Naive B cell (primary cell): ENCODE results near the gene TTLL10. TPM values are rescaled to one million over a fixed set of nuclear protein-coding genes. Genes with fewer than 3 reads are reported as not detected.
A peak's percentile ranks its signal among the peaks of the same experiment; 100 is the strongest.

Source experiments
- ATAC-seq, 2 donors: fragments of 150-1000 bp; cut with Tn5 transposase; 2 replicates each; pipeline ENCODE4 v1.10.0; 2021; ENCODE audit warnings: low read depth in 2 of 2, mild to moderate bottlenecking in 2 of 2, moderate library complexity in 2 of 2
- DNase-seq: peaks from one replicate; pipeline ENCODE4 v3.0.0; 2022
- H3K27ac Mint-ChIP-seq, 6 donors: one replicate each; pipeline ENCODE4 v1.8.0; 2020 to 2022; ENCODE audit warnings: mild to moderate bottlenecking in 6 of 6, mixed read lengths in 6 of 6, moderate library complexity in 5 of 6, inconsistent platforms in 2 of 6
- H3K27me3 Mint-ChIP-seq, 3 donors: one replicate each; pipeline ENCODE4 v1.8.0; 2021 to 2022; ENCODE audit warnings: mixed read lengths in 3 of 3, mild to moderate bottlenecking in 1 of 3
- H3K36me3 Mint-ChIP-seq, 2 donors: one replicate each; pipeline ENCODE4 v1.8.0; 2020 to 2022; ENCODE audit warnings: mixed read lengths in 2 of 2, inconsistent platforms in 1 of 2, mild to moderate bottlenecking in 1 of 2
- H3K4me1 Mint-ChIP-seq, 3 donors: one replicate each; pipeline ENCODE4 v1.8.0; 2020 to 2022; ENCODE audit warnings: mixed read lengths in 3 of 3, inconsistent platforms in 1 of 3, mild to moderate bottlenecking in 1 of 3, moderate library complexity in 1 of 3
- H3K4me3 Mint-ChIP-seq, 8 donors: one replicate each; pipeline ENCODE4 v1.8.0; 2020 to 2022; ENCODE audit warnings: mild to moderate bottlenecking in 8 of 8, mixed read lengths in 8 of 8, moderate library complexity in 8 of 8, inconsistent platforms in 2 of 8
- H3K9me3 Mint-ChIP-seq, 7 donors: one replicate each; pipeline ENCODE4 v1.8.0; 2020 to 2022; ENCODE audit warnings: mixed read lengths in 7 of 7, mild to moderate bottlenecking in 5 of 7, inconsistent platforms in 2 of 7, moderate library complexity in 1 of 7
- polyA plus RNA-seq, 6 donors: library from polyadenylated mRNA; unstranded; fragments of 300-500 nt; fragmentation: Illumina TruSeq; gene quantifications; one replicate each; pipeline ENCODE4 v1.2.3, GENCODE V29; 2021; ENCODE audit warnings: low read depth in 6 of 6

TTLL10 gene
- polyA plus RNA-seq, 6 donors from 2014 or later = not detected

DNA sequence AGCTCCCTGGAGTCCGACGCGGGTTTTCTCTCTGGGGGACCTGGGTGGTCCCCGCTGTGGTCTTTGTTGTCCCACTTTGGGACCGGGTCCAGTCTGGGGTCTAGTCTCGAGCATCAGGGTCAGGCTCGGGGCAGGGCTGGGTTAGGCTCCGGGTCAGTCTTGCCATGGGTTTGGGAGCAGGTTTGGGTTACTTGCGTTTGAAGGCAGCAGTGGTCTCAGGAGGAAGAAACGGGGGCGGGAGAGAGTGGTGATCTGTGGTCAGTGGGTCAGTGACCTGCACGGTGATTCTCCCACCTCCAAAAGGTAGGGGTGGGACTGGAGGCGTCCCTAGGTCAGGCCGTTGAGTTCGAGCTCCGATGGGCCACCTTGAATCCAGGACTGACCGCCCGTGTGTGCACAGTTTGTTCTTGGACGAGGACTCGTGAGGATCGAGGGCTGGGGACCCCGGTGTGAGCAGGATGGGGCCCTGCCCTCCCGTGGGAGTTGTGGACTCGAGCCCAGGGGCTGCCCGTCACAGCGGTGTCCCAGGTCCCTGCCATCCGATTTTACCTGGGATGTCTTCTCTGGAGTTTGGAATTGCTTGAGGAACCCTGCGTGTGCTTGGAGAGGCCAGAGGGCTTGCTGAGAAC lies 60.6 kb downstream of the TTLL10 start:
- ATAC-seq = no peak
- Mint-ChIP-seq H3K27ac (peak overlapping the region in 5 of 6 donors; percentile 37 to 88 (median 82)), H3K4me3 (peak overlapping the region; percentile 29 to 86 (median 71)), H3K9me3 (no peaks in the 10 kb centered on the region), H3K4me1 (peaks cover 19 to 37% (median 29%) of the 10 kb centered on the region in 3 donors), H3K27me3 (peaks cover 0 to 4% (median 0%) of the 10 kb centered on the region in 3 donors), H3K36me3 (no peaks in the 10 kb centered on the region)
- DNase-seq = no peak

DNA sequence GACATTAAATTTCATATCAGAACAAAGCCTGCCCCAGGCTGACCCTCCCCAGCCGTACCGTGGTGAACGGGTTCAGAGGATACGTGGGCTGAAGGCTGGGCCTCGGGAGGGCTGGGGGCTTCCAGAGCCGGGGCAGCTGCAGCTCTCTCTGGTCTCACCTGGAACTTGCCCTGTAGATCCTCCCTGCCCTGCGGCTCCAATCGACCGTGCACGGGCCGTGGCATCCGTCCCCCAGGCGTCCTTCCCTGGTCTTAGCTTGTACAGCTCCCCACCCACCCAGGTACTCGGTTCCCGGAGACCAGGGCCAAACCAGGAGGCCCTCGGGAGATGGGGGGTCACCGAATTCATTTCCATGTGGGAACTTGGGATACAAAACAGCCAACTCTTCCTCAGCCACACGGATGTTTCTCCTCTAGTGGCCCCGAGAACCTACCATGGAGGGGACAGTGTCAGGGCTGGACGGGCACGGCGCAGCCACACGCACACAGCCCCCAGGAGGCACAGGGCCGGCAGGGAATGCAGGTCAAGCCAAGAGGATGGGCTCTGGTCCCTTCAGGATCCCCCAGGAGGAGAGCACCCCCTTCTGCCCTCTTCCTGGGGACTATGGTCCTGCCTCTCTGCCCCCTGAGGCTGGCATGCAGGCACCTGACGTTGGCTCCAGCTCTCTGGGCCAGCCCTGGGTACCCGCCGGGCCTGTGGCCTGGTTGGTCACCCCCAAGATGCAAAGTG lies 61.5 kb downstream of the TTLL10 start:
- no peak for DNase-seq
- ATAC-seq = no peak
- peak overlapping the region in 2 of 8 donors; percentile 37 to 86 for H3K4me3 Mint-ChIP-seq

DNA sequence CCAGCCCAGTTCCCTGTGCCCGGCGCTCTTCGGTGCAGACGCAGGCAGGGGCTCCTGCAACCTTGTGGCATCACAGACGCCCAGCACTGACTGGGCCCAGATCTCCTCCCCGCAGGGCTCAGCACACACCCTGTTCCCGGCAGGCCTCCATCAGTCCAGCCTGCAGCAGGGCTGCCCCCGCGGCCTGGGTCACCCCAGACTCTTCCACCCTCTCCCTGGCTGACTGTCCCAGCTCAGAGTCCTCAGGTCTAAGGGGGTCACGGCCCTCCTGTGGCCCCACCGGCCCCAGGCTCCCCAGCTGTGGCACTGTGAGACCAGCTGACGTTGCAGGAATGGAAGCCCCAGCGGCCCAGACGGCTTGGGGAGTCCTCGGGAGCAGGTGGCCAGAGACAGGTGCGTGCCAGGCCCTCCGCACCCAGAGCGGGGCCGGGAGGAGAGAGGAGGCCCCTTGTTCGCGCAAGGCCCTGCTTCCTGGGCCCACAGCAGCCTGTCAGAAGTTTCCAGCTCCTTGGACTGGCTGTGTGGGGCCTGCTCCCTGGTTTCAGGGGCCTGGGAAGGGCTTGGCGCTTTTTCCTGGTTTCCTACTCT lies 62.6 kb downstream of the TTLL10 start:
- H3K27me3 Mint-ChIP-seq = peaks cover 0 to 13% (median 10%) of the 10 kb centered on the region in 3 donors
- ATAC-seq (no peak), DNase-seq (no peak)
- H3K4me3 Mint-ChIP-seq = peak overlapping the region in 1 of 8 donors; percentile 33
- H3K9me3 Mint-ChIP-seq = no peaks in the 10 kb centered on the region
- no peak overlapping the region for H3K27ac Mint-ChIP-seq
- peaks cover 7 to 19% (median 16%) of the 10 kb centered on the region in 3 donors for H3K4me1 Mint-ChIP-seq
- H3K36me3 Mint-ChIP-seq = no peaks in the 10 kb centered on the region

More for the DNA sequence above, 61.5 kb downstream of the TTLL10 start:
- Mint-ChIP-seq H3K27me3 (peaks cover 0 to 7% (median 1%) of the 10 kb centered on the region in 3 donors), H3K9me3 (no peaks in the 10 kb centered on the region), H3K4me1 (peaks cover 11 to 28% (median 23%) of the 10 kb centered on the region in 3 donors), H3K36me3 (no peaks in the 10 kb centered on the region), H3K27ac (peak overlapping the region in 3 of 6 donors; percentile 14 to 82 (median 75))

DNA sequence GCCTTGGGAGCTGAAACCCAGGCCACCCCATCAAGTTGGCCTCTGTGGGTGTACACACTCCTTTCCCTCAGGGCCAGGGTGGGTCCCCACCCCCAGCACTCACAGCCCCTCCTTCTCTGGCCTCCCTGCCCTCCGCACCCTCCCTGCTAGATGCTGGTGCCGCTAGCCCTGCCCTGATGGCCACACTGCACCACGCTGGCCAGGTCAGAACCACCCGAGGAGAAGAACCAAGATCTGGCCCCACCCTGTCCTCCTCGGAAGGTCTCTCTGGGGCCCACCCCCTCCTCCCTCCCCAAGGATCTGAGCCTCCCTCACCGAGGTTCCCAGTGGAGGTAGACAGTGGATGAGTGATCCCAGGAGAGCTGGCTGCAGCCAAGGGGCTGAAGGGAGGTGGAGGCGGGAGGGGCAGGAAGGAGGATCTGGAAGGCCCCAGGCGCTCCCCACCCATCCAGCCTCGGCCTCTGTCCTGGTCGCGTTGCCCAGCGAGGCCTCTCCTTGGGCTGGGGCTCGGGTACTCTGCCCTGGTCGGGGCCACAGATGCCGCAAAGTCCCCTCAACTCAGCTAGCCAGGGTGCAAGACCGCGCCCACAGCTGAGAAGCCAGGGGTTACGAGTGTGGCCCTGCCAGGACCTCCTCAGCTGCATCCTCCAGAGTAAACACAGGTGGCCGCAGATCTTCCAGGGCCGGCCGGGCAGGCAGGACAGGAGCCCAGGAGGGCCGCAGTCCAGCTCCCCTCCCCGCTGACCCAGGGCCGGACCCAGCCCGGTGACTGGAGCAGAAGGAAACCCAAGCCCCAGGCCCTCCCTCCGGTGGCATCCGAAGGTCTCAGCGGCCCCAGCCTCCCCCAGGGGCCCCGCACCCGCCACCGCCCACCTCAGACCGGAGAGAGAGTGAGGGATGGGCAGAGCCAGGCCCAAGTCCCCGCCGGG lies 63.5 kb downstream of the TTLL10 start:
- Mint-ChIP-seq H3K4me1 (peaks cover 7 to 19% (median 16%) of the 10 kb centered on the region in 3 donors), H3K36me3 (no peaks in the 10 kb centered on the region), H3K4me3 (peak overlapping the region in 4 of 8 donors; percentile 9 to 66 (median 36)), H3K9me3 (no peaks in the 10 kb centered on the region), H3K27ac (peak overlapping the region in 3 of 6 donors; percentile 24 to 71 (median 41)), H3K27me3 (peaks cover 0 to 13% (median 10%) of the 10 kb centered on the region in 3 donors)
- DNase-seq (no peak), ATAC-seq (no peak)

DNA sequence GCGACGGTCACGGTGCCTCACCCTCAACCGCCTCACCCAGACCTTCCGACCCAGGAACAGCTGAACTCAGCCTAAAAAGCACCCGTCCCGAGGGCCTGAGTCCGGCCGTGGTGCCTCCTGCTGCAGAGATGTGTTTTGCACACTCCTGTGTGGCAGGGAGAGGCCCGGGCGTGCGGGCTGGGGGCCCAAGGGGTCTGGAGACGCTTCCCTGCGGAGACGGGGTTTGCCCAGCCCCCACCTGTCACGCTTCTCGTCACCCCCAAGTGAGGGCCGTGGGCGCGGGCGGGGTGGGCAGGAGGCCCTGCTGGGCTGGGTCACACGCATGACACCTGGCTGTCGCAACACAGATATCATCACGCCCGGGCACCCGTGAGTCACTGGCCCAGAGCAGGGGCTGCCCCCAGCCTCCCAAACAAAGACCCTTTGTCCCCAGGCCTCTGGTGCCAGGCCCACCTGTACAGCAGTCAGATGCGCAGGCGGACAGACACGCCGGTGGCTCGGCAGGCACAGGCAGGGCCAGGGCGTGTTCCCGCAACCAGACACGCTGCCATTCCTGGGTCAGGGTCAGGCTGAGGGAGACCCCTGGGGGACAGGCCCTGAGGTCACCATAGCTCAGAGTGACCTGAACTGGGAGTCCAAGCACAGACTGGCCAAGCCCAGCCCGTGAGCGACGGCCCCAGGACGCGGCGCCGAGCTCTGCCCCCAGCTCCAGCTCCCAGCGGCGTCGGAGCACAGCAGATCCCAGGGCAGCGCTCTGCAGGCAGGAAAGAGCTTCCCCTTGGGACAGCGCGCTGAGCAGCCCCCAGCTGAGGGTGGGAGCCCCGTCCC lies 64.4 kb downstream of the TTLL10 start:
- DNase-seq (peak; percentile 38), ATAC-seq (peak; percentile 71)
- Mint-ChIP-seq H3K36me3 (no peaks in the 10 kb centered on the region), H3K9me3 (no peaks in the 10 kb centered on the region), H3K27me3 (peaks cover 0 to 13% (median 10%) of the 10 kb centered on the region in 3 donors), H3K4me3 (peak overlapping the region in 4 of 8 donors; percentile 9 to 66 (median 27)), H3K27ac (peak overlapping the region in 2 of 6 donors; percentile 41 to 71), H3K4me1 (peaks cover 7 to 19% (median 16%) of the 10 kb centered on the region in 3 donors)

DNA sequence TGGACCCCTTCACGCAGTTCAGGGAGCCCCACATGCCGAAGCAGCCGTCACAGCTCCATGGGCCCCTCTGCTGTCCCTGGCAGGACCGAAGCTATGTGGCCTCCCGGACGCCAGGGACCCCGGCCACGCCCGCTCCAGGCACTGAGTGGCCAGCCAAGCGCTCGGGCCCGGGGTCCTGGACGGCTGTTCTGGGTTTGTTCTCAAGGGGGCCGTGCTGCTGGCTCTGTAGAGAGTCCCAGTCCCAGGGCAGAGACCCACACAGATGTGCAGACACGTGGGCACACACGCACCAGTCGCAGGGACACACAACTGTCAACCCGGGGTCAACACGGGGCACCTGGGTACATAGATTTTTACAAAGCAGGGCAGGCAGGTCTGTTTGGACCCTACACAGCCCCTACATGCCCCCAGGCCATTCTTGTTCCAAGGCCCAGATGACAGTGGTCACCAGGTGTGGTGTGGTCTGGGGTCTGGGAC lies 65.1 kb downstream of the TTLL10 start:
- Mint-ChIP-seq H3K9me3 (no peaks in the 10 kb centered on the region), H3K27me3 (peaks cover 0 to 13% (median 10%) of the 10 kb centered on the region in 3 donors), H3K36me3 (no peaks in the 10 kb centered on the region), H3K4me1 (peaks cover 3 to 19% (median 12%) of the 10 kb centered on the region in 3 donors), H3K27ac (peak overlapping the region in 1 of 6 donors; percentile 41), H3K4me3 (peak overlapping the region in 1 of 8 donors; percentile 39)
- no peak for ATAC-seq
- DNase-seq = no peak

DNA sequence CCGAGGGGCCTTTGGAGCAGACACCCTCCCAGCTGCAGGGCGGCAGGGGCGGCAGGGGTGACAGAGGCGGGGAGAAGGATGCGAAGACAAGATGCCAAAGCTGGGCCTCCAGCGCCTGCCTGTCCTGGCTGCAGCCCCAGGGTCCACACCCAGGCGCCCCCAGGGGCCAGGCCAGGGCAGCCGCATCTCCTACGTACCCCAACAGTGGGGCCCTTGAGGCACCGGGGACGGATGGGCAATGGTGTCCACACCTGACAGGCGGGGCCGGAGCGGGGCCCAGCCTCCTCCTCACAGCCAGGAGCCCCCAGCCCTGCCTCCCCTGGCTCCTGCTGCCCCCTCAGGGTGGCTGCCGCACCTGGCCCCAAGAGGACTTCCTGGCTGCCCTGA lies 65.5 kb downstream of the TTLL10 start:
- peaks cover 0 to 13% (median 10%) of the 10 kb centered on the region in 3 donors for H3K27me3 Mint-ChIP-seq
- H3K9me3 Mint-ChIP-seq = no peaks in the 10 kb centered on the region
- H3K4me1 Mint-ChIP-seq = peaks cover under 1 to 15% (median 8%) of the 10 kb centered on the region in 3 donors
- DNase-seq (no peak), ATAC-seq (no peak)
- no peaks in the 10 kb centered on the region for H3K36me3 Mint-ChIP-seq
- H3K27ac Mint-ChIP-seq = no peak overlapping the region
- H3K4me3 Mint-ChIP-seq = no peak overlapping the region

DNA sequence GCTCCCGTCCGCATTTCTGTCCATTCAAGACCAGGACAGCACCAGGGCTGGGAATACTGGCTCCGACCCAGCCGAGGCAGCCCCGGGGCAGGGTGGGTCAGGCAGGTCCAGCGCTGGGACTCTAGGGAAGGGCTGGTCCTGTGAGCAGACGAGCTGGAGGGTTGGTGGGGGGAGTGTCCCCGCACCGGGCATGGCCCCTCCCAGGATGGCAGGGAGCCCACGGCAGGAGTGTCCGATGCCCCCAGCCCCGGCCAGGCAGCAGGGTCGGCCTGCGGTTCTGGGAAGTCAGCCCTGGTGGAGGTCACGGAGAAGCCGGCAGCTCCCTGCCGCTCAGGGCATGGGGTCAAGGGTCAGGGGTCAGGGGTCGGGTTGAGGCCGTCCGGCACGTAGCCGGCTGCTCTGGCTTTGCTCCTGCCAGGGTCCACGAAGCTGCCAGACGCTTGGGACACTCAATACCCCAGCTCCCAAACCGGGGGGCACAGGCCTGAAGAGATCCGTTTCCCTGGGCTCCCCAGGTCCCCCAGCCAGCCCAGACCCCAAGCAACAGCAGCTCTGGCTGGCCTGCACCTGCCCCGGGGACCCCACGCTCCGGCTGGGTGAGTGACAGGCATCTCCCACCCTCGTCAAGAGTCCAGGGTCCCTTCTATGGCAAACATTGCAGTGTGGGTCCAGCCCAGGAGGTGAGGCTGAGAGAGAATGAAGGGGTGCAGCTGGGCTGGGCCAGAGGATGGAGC lies 66.1 kb downstream of the TTLL10 start:
- Mint-ChIP-seq H3K27me3 (peaks cover 0 to 13% (median 10%) of the 10 kb centered on the region in 3 donors), H3K27ac (no peak overlapping the region), H3K4me1 (peaks cover 0 to 10% (median 2%) of the 10 kb centered on the region in 3 donors), H3K9me3 (no peaks in the 10 kb centered on the region), H3K4me3 (no peak overlapping the region), H3K36me3 (no peaks in the 10 kb centered on the region)
- DNase-seq = no peak
- ATAC-seq = no peak

DNA sequence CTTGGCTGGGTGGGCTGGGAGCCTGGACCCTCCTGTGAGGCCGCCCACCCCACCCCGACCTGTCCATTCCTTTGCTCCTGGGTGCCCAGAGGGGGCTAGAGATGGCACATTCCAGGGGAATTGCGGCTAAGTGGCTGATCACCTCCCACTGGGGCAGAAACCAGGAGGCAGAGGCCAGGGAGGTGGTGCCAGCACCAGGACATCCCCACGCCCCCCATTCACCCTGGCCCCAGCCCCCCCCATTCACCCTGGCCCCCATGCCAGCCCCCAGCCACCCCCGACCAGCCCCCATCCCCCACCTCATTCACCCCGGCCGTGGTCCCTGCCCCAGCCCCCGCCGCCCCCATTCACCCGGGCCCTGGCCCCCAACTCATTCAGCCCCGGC lies 66.7 kb downstream of the TTLL10 start:
- Mint-ChIP-seq H3K4me1 (peaks cover 0 to 10% (median 0%) of the 10 kb centered on the region in 3 donors), H3K4me3 (no peak overlapping the region), H3K36me3 (no peaks in the 10 kb centered on the region), H3K9me3 (no peaks in the 10 kb centered on the region), H3K27me3 (peaks cover 0 to 13% (median 10%) of the 10 kb centered on the region in 3 donors), H3K27ac (no peak overlapping the region)
- ATAC-seq (no peak), DNase-seq (no peak)

DNA sequence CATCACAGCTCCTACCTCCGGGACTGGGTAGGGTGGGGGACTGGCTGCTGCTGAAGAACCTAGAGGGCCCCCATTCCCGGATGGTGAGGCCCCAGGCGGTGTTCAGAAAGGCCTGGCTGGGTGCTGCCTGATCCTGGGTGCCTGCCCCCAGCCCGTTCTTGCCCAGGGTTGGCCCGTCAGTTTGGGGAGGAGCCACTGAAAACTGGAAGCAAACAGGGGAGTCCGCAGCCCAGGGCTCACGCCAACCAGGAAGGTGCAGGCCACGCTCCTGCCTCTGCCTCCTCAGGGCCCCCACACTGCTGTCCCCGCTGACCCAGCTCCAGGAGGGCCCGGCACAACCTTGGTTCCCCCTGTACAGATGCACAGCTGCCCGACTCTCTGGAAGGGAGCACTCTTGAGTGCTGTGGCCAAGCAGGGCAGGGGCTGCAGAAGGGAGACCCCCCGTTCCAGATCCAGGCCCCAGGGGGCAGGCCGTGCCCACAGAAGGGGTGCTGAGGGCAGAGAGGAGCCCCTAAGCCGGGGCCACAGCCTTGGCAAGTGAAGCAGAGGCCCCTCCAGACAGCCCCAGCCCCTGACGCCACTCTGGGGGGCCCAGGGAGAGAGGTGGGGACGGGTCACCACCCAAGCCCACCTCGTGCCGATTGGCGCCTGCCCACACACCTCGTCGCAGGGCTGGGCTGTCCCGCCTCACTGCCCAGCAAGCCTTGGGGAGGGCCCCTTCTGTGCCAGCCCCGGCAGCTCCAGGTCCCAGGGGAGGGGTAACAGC lies 67.3 kb downstream of the TTLL10 start:
- DNase-seq (no peak), ATAC-seq (no peak)
- H3K4me3 Mint-ChIP-seq = no peak overlapping the region
- H3K27ac Mint-ChIP-seq = no peak overlapping the region
- H3K4me1 Mint-ChIP-seq = peaks cover 0 to 10% (median 0%) of the 10 kb centered on the region in 3 donors
- no peaks in the 10 kb centered on the region for H3K36me3 Mint-ChIP-seq
- H3K27me3 Mint-ChIP-seq = peaks cover 0 to 17% (median 10%) of the 10 kb centered on the region in 3 donors
- H3K9me3 Mint-ChIP-seq = no peaks in the 10 kb centered on the region

DNA sequence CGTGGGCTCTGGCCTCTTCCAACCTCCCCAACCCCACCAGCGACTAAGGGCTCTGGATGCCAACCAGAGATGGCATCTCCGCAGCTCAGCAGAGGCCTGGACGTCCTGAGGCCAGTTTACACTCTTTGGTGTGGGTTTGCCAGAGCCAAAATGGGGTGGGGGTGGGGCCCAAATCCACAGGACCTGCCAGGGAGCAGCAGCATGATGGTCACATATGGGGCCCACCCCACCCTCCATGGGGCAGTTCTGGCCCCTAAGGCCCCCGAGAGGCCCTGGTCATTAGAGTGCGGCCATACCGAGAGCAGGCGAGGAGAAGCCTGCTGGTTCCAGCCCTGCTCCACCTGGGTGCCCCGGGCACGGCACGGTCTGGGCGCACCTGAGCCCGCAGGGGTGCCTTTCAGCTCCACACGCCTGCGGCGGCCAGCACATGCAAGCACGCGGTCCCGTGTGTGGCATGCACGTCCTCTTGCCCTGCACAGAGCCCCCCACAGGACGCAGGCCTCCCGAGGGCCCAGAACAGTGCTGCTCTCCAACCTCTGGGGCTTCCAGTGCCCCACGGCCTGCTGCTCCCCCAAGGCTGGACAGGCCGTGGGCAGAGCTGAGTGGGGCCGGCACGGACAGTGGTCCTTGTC lies 68.0 kb downstream of the TTLL10 start:
- DNase-seq (no peak), ATAC-seq (no peak)
- H3K9me3 Mint-ChIP-seq = no peaks in the 10 kb centered on the region
- peaks cover 0 to 10% (median 0%) of the 10 kb centered on the region in 3 donors for H3K4me1 Mint-ChIP-seq
- H3K4me3 Mint-ChIP-seq = no peak overlapping the region
- H3K27me3 Mint-ChIP-seq = peaks cover 0 to 17% (median 10%) of the 10 kb centered on the region in 3 donors
- H3K36me3 Mint-ChIP-seq = no peaks in the 10 kb centered on the region
- H3K27ac Mint-ChIP-seq = no peak overlapping the region
